HG03108 (cell line): Measurements from ENCODE around the gene CORO2A.

Experiments
- ATAC-seq: cut with Tn5 transposase; IDR thresholded peaks from one replicate; pipeline ENCODE4 v1.9.1; 2021; ENCODE audit warnings: moderate library complexity; ENCODE audit not compliant: unreplicated experiment

The CORO2A gene, protein sequence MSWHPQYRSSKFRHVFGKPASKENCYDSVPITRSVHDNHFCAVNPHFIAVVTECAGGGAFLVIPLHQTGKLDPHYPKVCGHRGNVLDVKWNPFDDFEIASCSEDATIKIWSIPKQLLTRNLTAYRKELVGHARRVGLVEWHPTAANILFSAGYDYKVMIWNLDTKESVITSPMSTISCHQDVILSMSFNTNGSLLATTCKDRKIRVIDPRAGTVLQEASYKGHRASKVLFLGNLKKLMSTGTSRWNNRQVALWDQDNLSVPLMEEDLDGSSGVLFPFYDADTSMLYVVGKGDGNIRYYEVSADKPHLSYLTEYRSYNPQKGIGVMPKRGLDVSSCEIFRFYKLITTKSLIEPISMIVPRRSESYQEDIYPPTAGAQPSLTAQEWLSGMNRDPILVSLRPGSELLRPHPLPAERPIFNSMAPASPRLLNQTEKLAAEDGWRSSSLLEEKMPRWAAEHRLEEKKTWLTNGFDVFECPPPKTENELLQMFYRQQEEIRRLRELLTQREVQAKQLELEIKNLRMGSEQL

DNA sequence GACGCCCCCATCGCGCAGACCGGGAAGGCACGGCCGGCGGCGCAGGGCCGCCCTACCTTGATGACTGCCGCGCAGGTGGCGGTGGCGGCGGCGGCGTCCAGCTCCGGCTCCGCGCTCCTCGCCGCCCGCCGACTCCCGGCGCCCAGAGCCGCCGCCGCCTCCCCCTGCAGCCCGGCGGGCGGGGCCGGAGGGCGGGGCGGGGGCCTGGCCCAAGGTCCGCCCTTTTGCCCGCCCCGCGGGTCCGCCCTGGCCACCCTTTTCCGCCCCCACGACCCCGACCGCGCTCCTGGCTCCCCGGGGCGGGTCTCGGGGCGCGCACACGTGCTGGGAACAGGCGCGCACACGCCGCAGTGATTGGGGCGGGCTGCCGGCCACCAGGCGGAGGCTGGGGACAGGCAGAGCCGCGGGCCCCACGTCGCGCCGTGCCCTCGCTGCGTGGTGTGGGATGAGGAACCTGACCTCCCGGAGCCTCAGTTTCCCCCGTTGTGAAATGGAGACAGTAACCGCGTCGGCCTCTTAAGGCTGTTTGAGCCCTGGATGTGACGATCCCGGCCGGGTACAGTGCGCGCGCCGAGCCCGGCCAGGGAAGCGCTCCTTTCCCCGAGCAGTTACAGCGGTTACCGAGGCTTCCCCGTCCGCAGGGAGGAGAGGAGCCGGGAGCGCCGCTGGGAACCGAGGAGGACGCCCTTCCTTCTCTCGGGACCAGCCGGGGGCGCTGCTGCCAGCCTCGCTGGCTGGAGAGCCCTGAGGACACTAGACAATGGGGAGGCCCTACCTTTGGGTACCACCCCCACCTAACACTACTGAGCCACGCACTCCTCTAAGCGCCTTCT is at the start of gene CORO2A:
Gene CORO2A, minus strand, starts transcription at position 135 of the 833 bp plus-strand sequence. CDS start 34,977 bp downstream, outside the sequence.
- peak; percentile 48 for ATAC-seq

GRCh38 chr9:98241357-98242300 is 49.2 kb upstream of the CORO2A start:
- ATAC-seq, result no peak

DNA sequence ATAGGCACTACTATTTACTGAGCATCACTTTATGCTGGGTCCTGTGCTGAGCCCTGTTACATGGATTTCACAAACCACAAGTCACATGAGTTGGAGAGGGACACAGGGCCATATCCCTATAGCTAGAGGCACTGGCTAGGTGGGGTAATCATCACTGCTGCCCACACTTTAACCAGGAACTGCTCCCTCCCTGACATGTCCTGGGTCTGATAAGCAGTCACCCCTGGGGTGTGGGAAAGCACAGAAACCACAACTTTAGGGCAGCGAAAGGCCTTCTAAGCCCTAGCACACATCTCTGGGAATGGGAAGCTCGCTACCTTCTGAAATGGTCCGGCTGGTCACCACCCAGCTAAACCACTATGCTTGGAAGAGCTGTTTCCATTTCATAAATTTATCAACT is 48.0 kb upstream of the CORO2A start:
- no peak for ATAC-seq

GRCh38 chr9:98236901-98237487 is 44.6 kb upstream of the CORO2A start:
- no peak for ATAC-seq

- no peak for ATAC-seq
Observed at GRCh38 chr9:98235126-98235525, 42.7 kb upstream of the CORO2A start.

DNA sequence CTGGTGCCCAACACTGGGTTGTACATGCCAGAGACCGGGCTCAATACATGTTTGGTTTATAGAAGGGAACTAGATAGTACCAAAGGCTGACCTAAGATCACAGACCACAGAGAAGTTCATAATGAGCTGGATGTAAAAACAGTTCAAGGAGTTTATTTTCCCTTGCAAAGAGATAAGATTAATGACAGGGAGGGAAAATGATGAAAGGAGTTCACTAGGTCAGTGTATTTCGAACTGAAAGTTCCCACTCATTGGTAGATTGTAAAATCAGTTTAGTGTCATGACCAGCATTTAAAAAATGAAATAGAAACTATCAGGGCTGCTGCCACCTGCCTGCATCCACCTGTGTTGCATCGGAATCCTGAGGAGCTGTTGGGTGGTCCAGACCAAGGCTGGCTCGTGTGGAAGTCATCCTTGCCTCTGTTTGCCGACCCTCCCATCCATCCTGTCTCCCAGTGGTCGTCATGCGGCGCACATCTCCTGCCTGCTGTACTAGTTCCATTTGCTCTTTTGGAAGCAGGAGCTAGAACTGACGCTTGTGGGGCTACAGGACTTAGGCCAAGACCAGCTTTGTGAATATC is 41.9 kb upstream of the CORO2A start:
- no peak for ATAC-seq

DNA sequence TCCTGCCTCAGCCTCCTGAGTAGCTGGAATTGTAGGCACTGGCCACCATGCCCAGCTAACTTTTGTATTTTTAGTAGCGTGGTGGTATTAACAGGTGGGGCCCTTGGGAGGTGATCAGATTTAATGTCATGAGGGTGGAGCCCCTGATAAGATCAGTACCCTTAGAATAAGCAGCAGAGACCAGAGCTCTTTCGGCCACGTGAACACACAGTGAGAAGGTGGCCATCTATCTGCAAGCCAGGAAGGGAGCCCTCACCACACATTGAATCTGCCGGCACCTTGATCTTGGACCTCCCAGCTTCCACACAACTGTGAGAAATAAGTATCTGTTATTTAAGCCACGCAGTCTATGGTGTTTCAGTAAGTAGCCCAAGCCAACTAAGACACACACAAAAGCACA is 40.5 kb upstream of the CORO2A start:
- no peak for ATAC-seq

GRCh38 chr9:98231770-98232478 is 39.5 kb upstream of the CORO2A start:
- no peak for ATAC-seq

- ATAC-seq, result no peak
Observed at GRCh38 chr9:98230789-98231188, 38.4 kb upstream of the CORO2A start.

DNA sequence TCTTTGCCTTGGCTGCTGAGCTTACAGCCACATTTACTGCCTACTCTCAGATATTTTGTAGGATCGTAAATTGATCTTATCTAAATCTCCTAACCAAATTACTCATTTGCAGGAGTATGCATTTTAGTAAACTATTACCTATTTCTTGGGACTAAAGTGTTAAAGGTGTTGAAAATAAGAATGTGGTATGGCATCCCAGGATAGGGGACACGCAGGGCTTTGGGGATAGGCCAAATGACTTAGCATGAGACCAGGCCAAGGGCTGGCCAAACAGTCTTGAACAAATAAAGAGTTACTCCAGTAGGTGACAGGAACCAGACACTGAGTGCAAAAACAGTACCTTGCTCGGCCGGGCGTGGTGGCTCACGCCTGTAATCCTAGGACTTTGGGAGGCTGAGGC is 37.9 kb upstream of the CORO2A start:
- ATAC-seq, result no peak

GRCh38 chr9:98229620-98230019 is 37.2 kb upstream of the CORO2A start:
- ATAC-seq, result no peak

DNA sequence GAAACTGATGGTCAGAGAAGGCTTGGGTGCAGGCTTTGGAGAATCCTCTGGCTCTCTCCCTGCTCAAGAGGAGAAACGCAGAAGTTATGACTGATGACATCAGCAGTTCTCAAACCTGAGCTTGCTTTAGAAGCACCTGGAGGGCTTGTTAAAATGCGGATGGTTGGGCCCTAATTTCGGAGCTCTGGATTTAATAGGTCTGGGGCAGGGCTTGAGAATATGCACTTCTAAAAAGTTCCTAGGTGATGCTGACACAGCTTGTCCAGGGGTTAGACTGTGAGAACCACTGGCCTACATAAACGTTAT is 36.6 kb upstream of the CORO2A start:
- ATAC-seq, result no peak

DNA sequence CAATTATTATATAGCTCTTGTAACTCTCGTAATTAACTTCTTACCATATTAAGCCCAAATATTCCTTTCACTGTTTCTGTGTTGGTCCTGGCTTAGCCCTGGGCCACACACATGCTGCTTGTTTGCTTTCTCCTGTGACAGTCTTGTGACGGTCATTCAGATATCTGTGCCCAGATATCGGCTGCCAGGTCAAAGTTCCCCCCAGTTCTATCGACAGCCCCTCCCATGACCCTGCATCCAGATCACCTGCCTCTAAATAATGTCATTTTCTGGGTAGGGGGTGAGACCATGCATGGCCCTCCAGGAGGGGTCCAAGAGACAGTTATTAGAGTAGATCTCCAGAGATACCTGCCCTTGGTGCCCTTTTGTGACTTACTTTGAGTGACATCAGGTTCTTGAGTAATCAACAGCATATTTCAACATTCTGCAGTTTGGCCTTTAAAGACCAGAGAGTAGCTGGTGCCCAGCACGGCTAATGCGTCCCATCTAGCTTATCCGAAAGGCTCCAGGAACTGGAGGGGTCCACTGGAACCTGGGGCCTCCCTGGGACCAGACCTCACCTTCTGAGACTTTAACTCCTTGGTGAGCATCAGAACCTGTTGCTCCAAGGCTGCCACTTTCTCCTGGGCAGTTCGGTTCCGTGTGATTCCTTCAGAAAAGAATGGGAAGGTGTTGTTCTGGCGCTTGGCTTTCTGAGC is 36.1 kb upstream of the CORO2A start:
- ATAC-seq, result no peak

DNA sequence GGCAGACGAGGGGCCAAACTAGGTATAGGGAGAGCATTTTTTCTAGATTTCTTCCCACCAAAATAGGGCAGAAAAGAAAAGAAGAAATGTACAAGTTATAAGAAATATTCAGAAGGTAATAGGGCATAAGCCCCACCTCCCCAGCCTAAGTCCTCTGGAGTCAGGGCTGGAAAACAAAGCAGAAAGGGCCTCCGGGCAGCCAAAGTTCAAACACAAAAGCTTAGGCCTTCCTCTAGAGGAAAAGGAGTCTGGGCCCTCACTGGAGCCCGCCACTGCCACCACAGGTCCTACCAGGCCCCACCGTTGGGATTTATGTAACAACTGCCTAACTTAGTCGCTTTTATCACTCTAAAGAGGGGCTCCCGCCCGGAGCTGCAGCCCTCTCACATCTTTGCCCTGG is 35.4 kb upstream of the CORO2A start:
- ATAC-seq, result no peak

GRCh38 chr9:98226957-98227356 is 34.5 kb upstream of the CORO2A start:
- ATAC-seq, result no peak

DNA sequence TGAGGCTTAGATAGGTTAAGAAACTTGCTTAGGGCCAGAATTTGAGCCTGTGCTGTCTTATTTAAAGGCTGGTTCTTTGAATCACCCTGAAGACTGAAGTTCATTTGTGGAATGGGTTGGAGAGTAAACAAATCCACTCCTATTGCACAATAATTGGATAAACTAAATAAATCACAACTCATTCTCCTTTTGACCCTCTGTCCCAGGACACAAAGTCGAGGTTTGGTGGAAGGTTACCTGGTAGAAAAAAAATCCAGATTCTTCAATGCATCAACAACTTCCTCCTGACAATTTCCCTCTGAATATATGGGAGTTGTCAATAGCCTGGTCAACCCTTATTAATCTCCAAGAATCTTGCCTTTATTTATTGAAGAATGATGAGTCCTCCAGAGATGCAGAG is 34.1 kb upstream of the CORO2A start:
- no peak for ATAC-seq

DNA sequence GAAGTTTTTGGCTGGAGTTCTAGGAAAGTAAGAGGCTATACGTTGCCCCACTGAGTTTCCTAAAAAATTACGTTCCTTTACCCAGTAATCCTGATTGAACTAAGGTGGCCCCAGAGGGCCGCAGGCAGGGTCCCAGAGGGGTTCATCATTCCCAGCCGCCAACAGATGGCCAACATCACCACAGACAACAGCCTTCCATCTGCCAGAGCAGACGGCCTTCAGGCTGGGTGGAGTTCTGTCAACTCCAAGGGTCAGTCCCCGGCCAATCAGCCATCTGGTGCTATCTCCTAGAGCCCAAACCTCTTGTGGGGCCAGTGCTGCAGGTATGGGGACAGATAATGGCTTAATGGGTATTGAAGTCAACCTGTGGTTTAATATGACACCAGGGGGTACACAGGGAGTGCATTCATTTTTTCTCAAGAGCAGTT is 32.6 kb upstream of the CORO2A start:
- ATAC-seq, result no peak

GRCh38 chr9:98222885-98223691 is 30.7 kb upstream of the CORO2A start:
- ATAC-seq, result no peak
